GM19099 (cell line): ENCODE data around the gene VTN.

ENCODE experiments used
- POLR2A ChIP-seq: IDR thresholded peaks from 3 replicates; pipeline ENCODE4 v1.6.1; 2011; ENCODE audit warnings: low read depth; ENCODE audit not compliant: insufficient read length; ENCODE audit errors: extremely low read depth

Gene VTN

GRCh38 chr17:28370035-28370743 is at the start of gene VTN:
VTN (minus strand) TSS chr17:28370307; CDS start chr17:28370203, 104 bp downstream.
- no peak for TF ChIP-seq POLR2A

- TF ChIP-seq POLR2A = no peak
Measured at GRCh38 chr17:28416703-28417311, 46.7 kb upstream of the VTN start.

GRCh38 chr17:28415886-28416285 is 45.8 kb upstream of the VTN start:
- no peak for TF ChIP-seq POLR2A

GRCh38 chr17:28413804-28414203 is 43.7 kb upstream of the VTN start:
- TF ChIP-seq POLR2A = no peak

GRCh38 chr17:28412099-28412498 is 42.0 kb upstream of the VTN start:
- no peak for TF ChIP-seq POLR2A

GRCh38 chr17:28407974-28408306 is 37.8 kb upstream of the VTN start:
- TF ChIP-seq POLR2A = no peak

- TF ChIP-seq POLR2A = no peak
Measured at GRCh38 chr17:28407130-28407973, 37.2 kb upstream of the VTN start.

- no peak for TF ChIP-seq POLR2A
Measured at GRCh38 chr17:28406473-28406814, 36.3 kb upstream of the VTN start.

GRCh38 chr17:28405632-28406472 is 35.7 kb upstream of the VTN start, which contains the start of gene SLC46A1:
SLC46A1 (minus strand) TSS chr17:28406212; CDS start chr17:28406114, 98 bp downstream.
- TF ChIP-seq POLR2A = peak; percentile 48

- no peak for TF ChIP-seq POLR2A
Measured at GRCh38 chr17:28404812-28405570, 34.9 kb upstream of the VTN start.

GRCh38 chr17:28404461-28404811 is 34.3 kb upstream of the VTN start:
- no peak for TF ChIP-seq POLR2A

GRCh38 chr17:28404007-28404406 is 33.9 kb upstream of the VTN start:
- no peak for TF ChIP-seq POLR2A

GRCh38 chr17:28402844-28403243 is 32.7 kb upstream of the VTN start:
- no peak for TF ChIP-seq POLR2A

- TF ChIP-seq POLR2A = no peak
Measured at GRCh38 chr17:28402224-28402630, 32.1 kb upstream of the VTN start.
